ENCODE measurements around the gene CENPF. TPM values are rescaled to one million over a fixed set of nuclear protein-coding genes. Genes with fewer than 3 reads are reported as not detected.
A peak's percentile ranks its signal among the peaks of the same experiment; 100 is the strongest.

The CENPF gene
- total and polyA plus RNA-seq, 9 of the 15 experiments (the other 6 are each of a cell fraction or from before 2014, with no cell fraction given), result 50.6 to 180 (median 98.3) TPM

GRCh38 chr1:214602764-214603657 lies at the start of gene CENPF (continued):
- TF ChIP-seq ZNF398 (CRISPR knock-in tag; IDR thresholded peaks at IDR 0.05) (no peak), RBM15 (IDR thresholded peaks at IDR 0.05; ENCODE audit: insufficient read depth, low read length) (no peak), ZNF134 (CRISPR knock-in tag; conservative IDR thresholded peaks at IDR 0.05) (no peak), ZNF280A (IDR thresholded peaks at IDR 0.05; ENCODE audit: low read depth, partially characterized antibody) (no peak), SMARCA4 (IDR thresholded peaks at IDR 0.05) (peak; percentile 41), RBM22 (IDR thresholded peaks at IDR 0.05; ENCODE audit: low read depth, low read length, poor library complexity, severe bottlenecking) (no peak)
- TF ChIP-seq, protein P1, sequence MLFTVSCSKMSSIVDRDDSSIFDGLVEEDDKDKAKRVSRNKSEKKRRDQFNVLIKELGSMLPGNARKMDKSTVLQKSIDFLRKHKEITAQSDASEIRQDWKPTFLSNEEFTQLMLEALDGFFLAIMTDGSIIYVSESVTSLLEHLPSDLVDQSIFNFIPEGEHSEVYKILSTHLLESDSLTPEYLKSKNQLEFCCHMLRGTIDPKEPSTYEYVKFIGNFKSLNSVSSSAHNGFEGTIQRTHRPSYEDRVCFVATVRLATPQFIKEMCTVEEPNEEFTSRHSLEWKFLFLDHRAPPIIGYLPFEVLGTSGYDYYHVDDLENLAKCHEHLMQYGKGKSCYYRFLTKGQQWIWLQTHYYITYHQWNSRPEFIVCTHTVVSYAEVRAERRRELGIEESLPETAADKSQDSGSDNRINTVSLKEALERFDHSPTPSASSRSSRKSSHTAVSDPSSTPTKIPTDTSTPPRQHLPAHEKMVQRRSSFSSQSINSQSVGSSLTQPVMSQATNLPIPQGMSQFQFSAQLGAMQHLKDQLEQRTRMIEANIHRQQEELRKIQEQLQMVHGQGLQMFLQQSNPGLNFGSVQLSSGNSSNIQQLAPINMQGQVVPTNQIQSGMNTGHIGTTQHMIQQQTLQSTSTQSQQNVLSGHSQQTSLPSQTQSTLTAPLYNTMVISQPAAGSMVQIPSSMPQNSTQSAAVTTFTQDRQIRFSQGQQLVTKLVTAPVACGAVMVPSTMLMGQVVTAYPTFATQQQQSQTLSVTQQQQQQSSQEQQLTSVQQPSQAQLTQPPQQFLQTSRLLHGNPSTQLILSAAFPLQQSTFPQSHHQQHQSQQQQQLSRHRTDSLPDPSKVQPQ (CRISPR knock-in tag; IDR thresholded peaks at IDR 0.05; ENCODE audit: borderline replicate concordance), result peak; percentile 67; the same call in 1 of the 2 replicates
- TF ChIP-seq, protein P2, sequence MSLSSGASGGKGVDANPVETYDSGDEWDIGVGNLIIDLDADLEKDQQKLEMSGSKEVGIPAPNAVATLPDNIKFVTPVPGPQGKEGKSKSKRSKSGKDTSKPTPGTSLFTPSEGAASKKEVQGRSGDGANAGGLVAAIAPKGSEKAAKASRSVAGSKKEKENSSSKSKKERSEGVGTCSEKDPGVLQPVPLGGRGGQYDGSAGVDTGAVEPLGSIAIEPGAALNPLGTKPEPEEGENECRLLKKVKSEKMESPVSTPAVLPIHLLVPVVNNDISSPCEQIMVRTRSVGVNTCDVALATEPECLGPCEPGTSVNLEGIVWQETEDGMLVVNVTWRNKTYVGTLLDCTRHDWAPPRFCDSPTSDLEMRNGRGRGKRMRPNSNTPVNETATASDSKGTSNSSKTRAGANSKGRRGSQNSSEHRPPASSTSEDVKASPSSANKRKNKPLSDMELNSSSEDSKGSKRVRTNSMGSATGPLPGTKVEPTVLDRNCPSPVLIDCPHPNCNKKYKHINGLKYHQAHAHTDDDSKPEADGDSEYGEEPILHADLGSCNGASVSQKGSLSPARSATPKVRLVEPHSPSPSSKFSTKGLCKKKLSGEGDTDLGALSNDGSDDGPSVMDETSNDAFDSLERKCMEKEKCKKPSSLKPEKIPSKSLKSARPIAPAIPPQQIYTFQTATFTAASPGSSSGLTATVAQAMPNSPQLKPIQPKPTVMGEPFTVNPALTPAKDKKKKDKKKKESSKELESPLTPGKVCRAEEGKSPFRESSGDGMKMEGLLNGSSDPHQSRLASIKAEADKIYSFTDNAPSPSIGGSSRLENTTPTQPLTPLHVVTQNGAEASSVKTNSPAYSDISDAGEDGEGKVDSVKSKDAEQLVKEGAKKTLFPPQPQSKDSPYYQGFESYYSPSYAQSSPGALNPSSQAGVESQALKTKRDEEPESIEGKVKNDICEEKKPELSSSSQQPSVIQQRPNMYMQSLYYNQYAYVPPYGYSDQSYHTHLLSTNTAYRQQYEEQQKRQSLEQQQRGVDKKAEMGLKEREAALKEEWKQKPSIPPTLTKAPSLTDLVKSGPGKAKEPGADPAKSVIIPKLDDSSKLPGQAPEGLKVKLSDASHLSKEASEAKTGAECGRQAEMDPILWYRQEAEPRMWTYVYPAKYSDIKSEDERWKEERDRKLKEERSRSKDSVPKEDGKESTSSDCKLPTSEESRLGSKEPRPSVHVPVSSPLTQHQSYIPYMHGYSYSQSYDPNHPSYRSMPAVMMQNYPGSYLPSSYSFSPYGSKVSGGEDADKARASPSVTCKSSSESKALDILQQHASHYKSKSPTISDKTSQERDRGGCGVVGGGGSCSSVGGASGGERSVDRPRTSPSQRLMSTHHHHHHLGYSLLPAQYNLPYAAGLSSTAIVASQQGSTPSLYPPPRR (CRISPR knock-in tag; IDR thresholded peaks at IDR 0.05; ENCODE audit: borderline replicate concordance), result 0 out of 2 replicates have a peak, but pooled peaks have one; percentile 31
- TF ChIP-seq, protein P3, sequence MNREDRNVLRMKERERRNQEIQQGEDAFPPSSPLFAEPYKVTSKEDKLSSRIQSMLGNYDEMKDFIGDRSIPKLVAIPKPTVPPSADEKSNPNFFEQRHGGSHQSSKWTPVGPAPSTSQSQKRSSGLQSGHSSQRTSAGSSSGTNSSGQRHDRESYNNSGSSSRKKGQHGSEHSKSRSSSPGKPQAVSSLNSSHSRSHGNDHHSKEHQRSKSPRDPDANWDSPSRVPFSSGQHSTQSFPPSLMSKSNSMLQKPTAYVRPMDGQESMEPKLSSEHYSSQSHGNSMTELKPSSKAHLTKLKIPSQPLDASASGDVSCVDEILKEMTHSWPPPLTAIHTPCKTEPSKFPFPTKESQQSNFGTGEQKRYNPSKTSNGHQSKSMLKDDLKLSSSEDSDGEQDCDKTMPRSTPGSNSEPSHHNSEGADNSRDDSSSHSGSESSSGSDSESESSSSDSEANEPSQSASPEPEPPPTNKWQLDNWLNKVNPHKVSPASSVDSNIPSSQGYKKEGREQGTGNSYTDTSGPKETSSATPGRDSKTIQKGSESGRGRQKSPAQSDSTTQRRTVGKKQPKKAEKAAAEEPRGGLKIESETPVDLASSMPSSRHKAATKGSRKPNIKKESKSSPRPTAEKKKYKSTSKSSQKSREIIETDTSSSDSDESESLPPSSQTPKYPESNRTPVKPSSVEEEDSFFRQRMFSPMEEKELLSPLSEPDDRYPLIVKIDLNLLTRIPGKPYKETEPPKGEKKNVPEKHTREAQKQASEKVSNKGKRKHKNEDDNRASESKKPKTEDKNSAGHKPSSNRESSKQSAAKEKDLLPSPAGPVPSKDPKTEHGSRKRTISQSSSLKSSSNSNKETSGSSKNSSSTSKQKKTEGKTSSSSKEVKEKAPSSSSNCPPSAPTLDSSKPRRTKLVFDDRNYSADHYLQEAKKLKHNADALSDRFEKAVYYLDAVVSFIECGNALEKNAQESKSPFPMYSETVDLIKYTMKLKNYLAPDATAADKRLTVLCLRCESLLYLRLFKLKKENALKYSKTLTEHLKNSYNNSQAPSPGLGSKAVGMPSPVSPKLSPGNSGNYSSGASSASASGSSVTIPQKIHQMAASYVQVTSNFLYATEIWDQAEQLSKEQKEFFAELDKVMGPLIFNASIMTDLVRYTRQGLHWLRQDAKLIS (CRISPR knock-in tag; IDR thresholded peaks at IDR 0.05), result peak; percentile 61; the same call in 1 of the 2 replicates
